Measurements from ENCODE around the gene GOLGA8Q. TPM values are rescaled to one million over a fixed set of nuclear protein-coding genes. Genes with fewer than 3 reads are reported as not detected.
"Not testable (repeated sequence)": the region's sequence is repeated elsewhere in the genome, so short reads cannot be mapped to it uniquely, and the experiment has no call there.

GOLGA8Q gene
- total RNA-seq (2014; rRNA removed; shearing (Covaris generic)): 0.81 TPM in 1 of 2 replicates, not detected in the other

- H3K36me3 ChIP-seq (replicated peaks; ENCODE audit: control insufficient read depth, insufficient read depth, low read length); DNase-seq; H3K4me3 ChIP-seq (ENCODE audit: insufficient read depth, low read depth, low read length); H3K27me3 ChIP-seq (ENCODE audit: control insufficient read depth, insufficient read depth, low read length): not testable (repeated sequence)
These were observed at the start of gene GOLGA8Q for GRCh38 chr15:30551750-30552149. GOLGA8Q (plus strand) TSS chr15:30552050; CDS start chr15:30552078, 28 bp downstream.

- not testable (repeated sequence) for DNase-seq; H3K36me3 ChIP-seq (replicated peaks; ENCODE audit: control insufficient read depth, insufficient read depth, low read length); H3K4me3 ChIP-seq (ENCODE audit: insufficient read depth, low read depth, low read length); H3K27me3 ChIP-seq (ENCODE audit: control insufficient read depth, insufficient read depth, low read length)
These were observed 48.7 kb upstream of the GOLGA8Q start for GRCh38 chr15:30502904-30503781.

GRCh38 chr15:30504162-30504843 is 47.5 kb upstream of the GOLGA8Q start:
- H3K36me3 ChIP-seq (replicated peaks; ENCODE audit: control insufficient read depth, insufficient read depth, low read length); DNase-seq; H3K27me3 ChIP-seq (ENCODE audit: control insufficient read depth, insufficient read depth, low read length); H3K4me3 ChIP-seq (ENCODE audit: insufficient read depth, low read depth, low read length): not testable (repeated sequence)

GRCh38 chr15:30514545-30514944 is 37.3 kb upstream of the GOLGA8Q start:
- H3K36me3 ChIP-seq (replicated peaks; ENCODE audit: control insufficient read depth, insufficient read depth, low read length); DNase-seq; H3K4me3 ChIP-seq (ENCODE audit: insufficient read depth, low read depth, low read length); H3K27me3 ChIP-seq (ENCODE audit: control insufficient read depth, insufficient read depth, low read length): not testable (repeated sequence)

- DNase-seq; H3K36me3 ChIP-seq (replicated peaks; ENCODE audit: control insufficient read depth, insufficient read depth, low read length); H3K27me3 ChIP-seq (ENCODE audit: control insufficient read depth, insufficient read depth, low read length); H3K4me3 ChIP-seq (ENCODE audit: insufficient read depth, low read depth, low read length): not testable (repeated sequence)
These were observed 28.2 kb upstream of the GOLGA8Q start for GRCh38 chr15:30523453-30524243.

GRCh38 chr15:30525912-30526311 is 25.9 kb upstream of the GOLGA8Q start:
- H3K4me3 ChIP-seq (ENCODE audit: insufficient read depth, low read depth, low read length); H3K27me3 ChIP-seq (ENCODE audit: control insufficient read depth, insufficient read depth, low read length); H3K36me3 ChIP-seq (replicated peaks; ENCODE audit: control insufficient read depth, insufficient read depth, low read length); DNase-seq: not testable (repeated sequence)

GRCh38 chr15:30529049-30529448 is 22.8 kb upstream of the GOLGA8Q start:
- H3K36me3 ChIP-seq (replicated peaks; ENCODE audit: control insufficient read depth, insufficient read depth, low read length): not testable (repeated sequence)

GRCh38 chr15:30566949-30567348 is 15.1 kb downstream of the GOLGA8Q start:
- not testable (repeated sequence) for H3K4me3 ChIP-seq (ENCODE audit: insufficient read depth, low read depth, low read length); DNase-seq

More at GRCh38 chr15:30529049-30529448, 22.8 kb upstream of the GOLGA8Q start:
- H3K27me3 ChIP-seq (ENCODE audit: control insufficient read depth, insufficient read depth, low read length); H3K4me3 ChIP-seq (ENCODE audit: insufficient read depth, low read depth, low read length); DNase-seq: not testable (repeated sequence)

GRCh38 chr15:30573012-30573491 is 21.2 kb downstream of the GOLGA8Q start:
- H3K4me3 ChIP-seq (ENCODE audit: insufficient read depth, low read depth, low read length): peak overlapping the region; percentile 22; the same call in 1 of the 2 replicates
- DNase-seq; H3K36me3 ChIP-seq (replicated peaks; ENCODE audit: control insufficient read depth, insufficient read depth, low read length); H3K27me3 ChIP-seq (ENCODE audit: control insufficient read depth, insufficient read depth, low read length): not testable (repeated sequence)

More at GRCh38 chr15:30566949-30567348, 15.1 kb downstream of the GOLGA8Q start:
- H3K27me3 ChIP-seq (ENCODE audit: control insufficient read depth, insufficient read depth, low read length); H3K36me3 ChIP-seq (replicated peaks; ENCODE audit: control insufficient read depth, insufficient read depth, low read length): not testable (repeated sequence)

- not testable (repeated sequence) for H3K36me3 ChIP-seq (replicated peaks; ENCODE audit: control insufficient read depth, insufficient read depth, low read length); H3K27me3 ChIP-seq (ENCODE audit: control insufficient read depth, insufficient read depth, low read length); DNase-seq; H3K4me3 ChIP-seq (ENCODE audit: insufficient read depth, low read depth, low read length)
These were observed 27.6 kb downstream of the GOLGA8Q start for GRCh38 chr15:30579394-30579970.

GRCh38 chr15:30580716-30581115 is 28.9 kb downstream of the GOLGA8Q start:
- H3K27me3 ChIP-seq (ENCODE audit: control insufficient read depth, insufficient read depth, low read length); H3K4me3 ChIP-seq (ENCODE audit: insufficient read depth, low read depth, low read length); DNase-seq: not testable (repeated sequence)

GRCh38 chr15:30598953-30599352 is 47.1 kb downstream of the GOLGA8Q start:
- not testable (repeated sequence) for H3K36me3 ChIP-seq (replicated peaks; ENCODE audit: control insufficient read depth, insufficient read depth, low read length); DNase-seq; H3K27me3 ChIP-seq (ENCODE audit: control insufficient read depth, insufficient read depth, low read length); H3K4me3 ChIP-seq (ENCODE audit: insufficient read depth, low read depth, low read length)

More at GRCh38 chr15:30580716-30581115, 28.9 kb downstream of the GOLGA8Q start:
- not testable (repeated sequence) for H3K36me3 ChIP-seq (replicated peaks; ENCODE audit: control insufficient read depth, insufficient read depth, low read length)

- DNase-seq; H3K36me3 ChIP-seq (replicated peaks; ENCODE audit: control insufficient read depth, insufficient read depth, low read length); H3K27me3 ChIP-seq (ENCODE audit: control insufficient read depth, insufficient read depth, low read length); H3K4me3 ChIP-seq (ENCODE audit: insufficient read depth, low read depth, low read length): not testable (repeated sequence)
These were observed 51.9 kb downstream of the GOLGA8Q start, which contains the start of gene GOLGA8H for GRCh38 chr15:30603796-30604195. GOLGA8H (plus strand) TSS chr15:30604028; CDS start chr15:30604126, 98 bp downstream.
